ENCODE results near the gene THUMPD3. TPM values are rescaled to one million over a fixed set of nuclear protein-coding genes. Genes with fewer than 3 reads are reported as not detected.
A peak's percentile ranks its signal among the peaks of the same experiment; 100 is the strongest.

THUMPD3 gene, protein sequence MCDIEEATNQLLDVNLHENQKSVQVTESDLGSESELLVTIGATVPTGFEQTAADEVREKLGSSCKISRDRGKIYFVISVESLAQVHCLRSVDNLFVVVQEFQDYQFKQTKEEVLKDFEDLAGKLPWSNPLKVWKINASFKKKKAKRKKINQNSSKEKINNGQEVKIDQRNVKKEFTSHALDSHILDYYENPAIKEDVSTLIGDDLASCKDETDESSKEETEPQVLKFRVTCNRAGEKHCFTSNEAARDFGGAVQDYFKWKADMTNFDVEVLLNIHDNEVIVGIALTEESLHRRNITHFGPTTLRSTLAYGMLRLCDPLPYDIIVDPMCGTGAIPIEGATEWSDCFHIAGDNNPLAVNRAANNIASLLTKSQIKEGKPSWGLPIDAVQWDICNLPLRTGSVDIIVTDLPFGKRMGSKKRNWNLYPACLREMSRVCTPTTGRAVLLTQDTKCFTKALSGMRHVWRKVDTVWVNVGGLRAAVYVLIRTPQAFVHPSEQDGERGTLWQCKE
- total RNA-seq (2012; rRNA removed) = 43.9 and 60.5 TPM in 2 replicates
- 22.3 and 28.2 TPM in 2 replicates for polyA plus RNA-seq (2012; rRNA removed)
- 5.8 and 6.1 TPM in 2 replicates for polyA plus RNA-seq (2012; cell fraction: cytosol; rRNA removed)
- 7.8 and 17.3 TPM in 2 replicates for polyA plus RNA-seq (2012; cell fraction: nucleus; rRNA removed; ENCODE audit: low replicate concordance)
- Bru-seq, nascent RNA = percentile 73 among the genes with signal in this experiment
- percentile 74 among the genes with signal in this experiment for BruChase-seq, experiment 1, labeled RNA remaining after a 6-hour chase
- percentile 75 among the genes with signal in this experiment for BruChase-seq, experiment 2, labeled RNA remaining after a 2-hour chase
- long read RNA-seq, transcript THUMPD3-206 (10 exons, 2,877 nt) = major isoform, 18 of 48 reads
- long read RNA-seq, transcript THUMPD3-201 (10 exons, 3,961 nt) = minor isoform, 11 of 48 reads
- long read RNA-seq, partial matches to known transcripts = 0 of 48 reads
- long read RNA-seq, other reads (novel, unspliced or antisense) = 19 of 48 reads

- peaks cover 3% of the 10 kb centered on the region for H3K4me1 ChIP-seq (ENCODE audit: control insufficient read depth, insufficient read depth, low read length)
- POLR2A ChIA-PET (ENCODE audit: unreplicated experiment) = interaction anchor here (0.5 to 1.1 kb wide), 2 partner anchors 23 to 30 kb away, joined by 3 to 4 read pairs; no protein-coding TSS in a partner anchor
- no peaks in the 10 kb centered on the region for H4K20me1 ChIP-seq (ENCODE audit: insufficient read depth, low read length)
- H3K56ac ChIP-seq (ENCODE audit: extremely low read depth, insufficient read depth, low read length) = peak within 1 kb of the TSS; percentile 81
- CTCF ChIA-PET = interaction anchor here (0.5 to 2.6 kb wide), 2 partner anchors 10 to 914 kb away, joined by 3 to 15 read pairs; no protein-coding TSS in a partner anchor
- DNase-seq = peak; percentile 85
- no peaks in the 10 kb centered on the region for H3K9me3 ChIP-seq (ENCODE audit: control insufficient read depth, insufficient read depth, low read length)
- peak within 1 kb of the TSS; percentile 93 for H3K4me2 ChIP-seq (ENCODE audit: low read depth, low read length)
- peak; percentile 94 for ATAC-seq (ENCODE audit: low read depth)
- peak within 1 kb of the TSS; percentile 83 for H3K27ac ChIP-seq (ENCODE audit: insufficient read depth, low read length)
- H3K18ac ChIP-seq (ENCODE audit: low read depth, low read length) = peak within 1 kb of the TSS; percentile 84
- WGBS, 2 experiments (ENCODE audit: extremely low coverage in 2 of 2, insufficient read length in 1 of 2) = 1% methylated on average over 16 of the region's 46 CpGs; no CpG with 5 or more reads in 1 of the 2 experiments
- peak within 1 kb of the TSS; percentile 4; the same call in 1 of the 3 replicates for H2BK15ac ChIP-seq (ENCODE audit: low read depth, low read length)
- H2BK120ac ChIP-seq (ENCODE audit: low read depth, low read length) = peak within 1 kb of the TSS; percentile 71
- intact Hi-C loops (cut with micrococcal nuclease) = no loop called here
- H4K91ac ChIP-seq (ENCODE audit: insufficient read depth, low read depth, low read length) = peak within 1 kb of the TSS; percentile 95
- no peaks in the 10 kb centered on the region for H3K27me3 ChIP-seq (ENCODE audit: control insufficient read depth, insufficient read depth, low read length)
- peak within 1 kb of the TSS; percentile 93 to 100 for H4K8ac ChIP-seq (ENCODE audit: low read depth in 2 of 2, low read length in 2 of 2)
- peak within 1 kb of the TSS; percentile 67 for H3K4me3 ChIP-seq (ENCODE audit: insufficient read depth, low read depth, low read length)
- peak within 1 kb of the TSS; percentile 97 for H4K5ac ChIP-seq (ENCODE audit: low read depth, low read length)
- H2AK5ac ChIP-seq (ENCODE audit: low read depth, low read length) = peak within 1 kb of the TSS; percentile 66
- H3K14ac ChIP-seq (replicated peaks; ENCODE audit: low read depth, low read length) = peak within 1 kb of the TSS; percentile 98
- dilution Hi-C loops (cut with HindIII; ENCODE audit: low sequenced_read_pairs, unreplicated experiment) = no loop called here
- BruUV-seq (replicated peaks) = TSS peak; percentile 70
- peak within 1 kb of the TSS; percentile 90 for H3K23ac ChIP-seq (ENCODE audit: low read depth, low read length)
- peak within 1 kb of the TSS; percentile 92 for H2AFZ ChIP-seq (replicated peaks; ENCODE audit: low read length, poor library complexity)
- H2AK9ac ChIP-seq (replicated peaks; ENCODE audit: low read depth, low read length, poor library complexity) = peak within 1 kb of the TSS; percentile 84
- H3K4ac ChIP-seq (ENCODE audit: low read depth, low read length) = peak within 1 kb of the TSS; percentile 96
- H2BK20ac ChIP-seq (ENCODE audit: low read depth, low read length) = no peak within 1 kb of the TSS
- peaks cover 5% of the 10 kb centered on the region; the same call in 1 of the 2 replicates for H3K9me1 ChIP-seq (ENCODE audit: insufficient read depth, low read length)
- in situ Hi-C loops (cut with MboI; ENCODE audit: low sequenced_read_pairs) = loop anchor here (25.0 kb wide), 1 partner anchor 299 kb away; no protein-coding TSS in a partner anchor
- peak within 1 kb of the TSS; percentile 89 for H3K9ac ChIP-seq (ENCODE audit: low read depth, low read length)
- H2BK5ac ChIP-seq (ENCODE audit: low read depth, low read length, poor library complexity, severe bottlenecking) = peak within 1 kb of the TSS; percentile 81
- peaks cover 12% of the 10 kb centered on the region for H3K36me3 ChIP-seq (ENCODE audit: control insufficient read depth, insufficient read depth, low read length)
- peaks cover 24 to 37% of the 10 kb centered on the region in 2 experiments for H3K79me1 ChIP-seq (ENCODE audit: low read depth in 1 of 2, low read length in 2 of 2)
- TF ChIP-seq RAD21 (IDR thresholded peaks at IDR 0.05; ENCODE audit: low read length) (no peak), POLR2A (IDR thresholded peaks at IDR 0.05; ENCODE audit: low read depth, low read length) (peak; percentile 91), CEBPB (IDR thresholded peaks at IDR 0.05; ENCODE audit: low read depth, low read length) (no peak), FOS (IDR thresholded peaks at IDR 0.05; ENCODE audit: low read depth, low read length) (no peak), RCOR1 (IDR thresholded peaks at IDR 0.05; ENCODE audit: insufficient replicate concordance, low read length) (no peak), SMC3 (IDR thresholded peaks at IDR 0.05; ENCODE audit: low read depth, low read length) (no peak), MAZ (IDR thresholded peaks at IDR 0.05; ENCODE audit: borderline replicate concordance, low read depth, low read length) (peak; percentile 97), BHLHE40 (IDR thresholded peaks at IDR 0.05; ENCODE audit: low read depth, low read length) (peak; percentile 80)
- TF ChIP-seq, protein P1, sequence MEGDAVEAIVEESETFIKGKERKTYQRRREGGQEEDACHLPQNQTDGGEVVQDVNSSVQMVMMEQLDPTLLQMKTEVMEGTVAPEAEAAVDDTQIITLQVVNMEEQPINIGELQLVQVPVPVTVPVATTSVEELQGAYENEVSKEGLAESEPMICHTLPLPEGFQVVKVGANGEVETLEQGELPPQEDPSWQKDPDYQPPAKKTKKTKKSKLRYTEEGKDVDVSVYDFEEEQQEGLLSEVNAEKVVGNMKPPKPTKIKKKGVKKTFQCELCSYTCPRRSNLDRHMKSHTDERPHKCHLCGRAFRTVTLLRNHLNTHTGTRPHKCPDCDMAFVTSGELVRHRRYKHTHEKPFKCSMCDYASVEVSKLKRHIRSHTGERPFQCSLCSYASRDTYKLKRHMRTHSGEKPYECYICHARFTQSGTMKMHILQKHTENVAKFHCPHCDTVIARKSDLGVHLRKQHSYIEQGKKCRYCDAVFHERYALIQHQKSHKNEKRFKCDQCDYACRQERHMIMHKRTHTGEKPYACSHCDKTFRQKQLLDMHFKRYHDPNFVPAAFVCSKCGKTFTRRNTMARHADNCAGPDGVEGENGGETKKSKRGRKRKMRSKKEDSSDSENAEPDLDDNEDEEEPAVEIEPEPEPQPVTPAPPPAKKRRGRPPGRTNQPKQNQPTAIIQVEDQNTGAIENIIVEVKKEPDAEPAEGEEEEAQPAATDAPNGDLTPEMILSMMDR (conservative IDR thresholded peaks at IDR 0.05; ENCODE audit: low read depth, low read length) = no peak
- TF ChIP-seq, protein P2, sequence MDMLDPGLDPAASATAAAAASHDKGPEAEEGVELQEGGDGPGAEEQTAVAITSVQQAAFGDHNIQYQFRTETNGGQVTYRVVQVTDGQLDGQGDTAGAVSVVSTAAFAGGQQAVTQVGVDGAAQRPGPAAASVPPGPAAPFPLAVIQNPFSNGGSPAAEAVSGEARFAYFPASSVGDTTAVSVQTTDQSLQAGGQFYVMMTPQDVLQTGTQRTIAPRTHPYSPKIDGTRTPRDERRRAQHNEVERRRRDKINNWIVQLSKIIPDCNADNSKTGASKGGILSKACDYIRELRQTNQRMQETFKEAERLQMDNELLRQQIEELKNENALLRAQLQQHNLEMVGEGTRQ (IDR thresholded peaks at IDR 0.05; ENCODE audit: low read depth, low read length) = peak; percentile 59
Observed at GRCh38 chr3:9362731-9363530, at the start of gene THUMPD3. Gene THUMPD3, plus strand, starts transcription at chr3:9363054. Its CDS starts 2,015 bp downstream, at chr3:9365069.

Measured in IMR-90 (cell line).